Effector CD4-positive, alpha-beta T cell (primary cell): ENCODE data around the gene ZNRD2.
"Not testable (repeated sequence)": the region's sequence is repeated elsewhere in the genome, so short reads cannot be mapped to it uniquely, and the experiment has no call there.

Experiments
- DNase-seq: peaks from one replicate; pipeline ENCODE4 v3.0.0-alpha.2; 2020
- total RNA-seq: gene quantifications from one replicate; lab custom pipeline; 2026; lab: John Stamatoyannopoulos, UW

ZNRD2 gene
- total RNA-seq = 16.1 reads per million, percentile 42 among the genes with 10 or more reads in this experiment

DNA sequence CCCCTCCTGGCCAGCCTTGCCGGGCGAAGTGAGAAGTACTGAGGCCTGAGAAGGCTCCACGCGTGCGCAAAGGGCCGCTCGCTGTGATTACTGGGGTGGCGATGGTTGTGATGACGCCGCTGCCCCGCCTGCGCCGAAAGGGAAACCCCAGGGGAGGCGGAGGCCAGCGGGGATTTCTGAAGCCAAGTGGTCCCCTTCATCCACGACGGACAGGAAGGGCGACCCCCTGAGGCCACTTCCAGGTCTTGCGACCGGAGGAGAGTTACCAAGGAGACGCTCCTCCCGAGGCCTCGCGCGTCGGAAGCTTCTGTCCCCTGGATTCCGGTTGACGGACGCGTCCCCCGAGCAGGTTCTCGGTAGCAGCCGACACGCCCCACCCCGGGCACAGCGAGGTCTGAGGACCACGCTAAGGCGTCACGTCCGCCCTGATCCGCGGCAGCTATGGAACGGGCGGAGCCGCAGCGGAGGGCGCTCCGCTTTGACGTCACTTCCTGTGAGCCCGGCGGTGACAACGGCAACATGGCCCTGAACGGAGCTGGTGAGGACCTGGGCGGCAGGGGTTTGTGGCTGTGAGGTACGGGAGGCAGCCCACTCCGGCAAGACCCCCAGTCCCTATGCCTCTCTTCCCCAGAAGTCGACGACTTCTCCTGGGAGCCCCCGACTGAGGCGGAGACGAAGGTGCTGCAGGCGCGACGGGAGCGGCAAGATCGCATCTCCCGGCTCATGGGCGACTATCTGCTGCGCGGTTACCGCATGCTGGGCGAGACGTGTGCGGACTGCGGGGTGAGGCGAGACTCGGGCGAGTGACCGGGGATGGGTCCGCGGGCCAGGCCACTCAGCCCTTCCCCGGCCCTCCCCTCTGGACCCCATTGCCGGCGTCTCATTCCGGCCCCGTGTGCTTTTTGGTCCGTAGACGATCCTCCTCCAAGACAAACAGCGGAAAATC lies at the start of gene ZNRD2:
TSS of gene ZNRD2 (plus strand) at position 505 of the 946 bp plus-strand sequence. CDS start at position 520, 15 bp downstream.
- peak; percentile 99 for DNase-seq

DNA sequence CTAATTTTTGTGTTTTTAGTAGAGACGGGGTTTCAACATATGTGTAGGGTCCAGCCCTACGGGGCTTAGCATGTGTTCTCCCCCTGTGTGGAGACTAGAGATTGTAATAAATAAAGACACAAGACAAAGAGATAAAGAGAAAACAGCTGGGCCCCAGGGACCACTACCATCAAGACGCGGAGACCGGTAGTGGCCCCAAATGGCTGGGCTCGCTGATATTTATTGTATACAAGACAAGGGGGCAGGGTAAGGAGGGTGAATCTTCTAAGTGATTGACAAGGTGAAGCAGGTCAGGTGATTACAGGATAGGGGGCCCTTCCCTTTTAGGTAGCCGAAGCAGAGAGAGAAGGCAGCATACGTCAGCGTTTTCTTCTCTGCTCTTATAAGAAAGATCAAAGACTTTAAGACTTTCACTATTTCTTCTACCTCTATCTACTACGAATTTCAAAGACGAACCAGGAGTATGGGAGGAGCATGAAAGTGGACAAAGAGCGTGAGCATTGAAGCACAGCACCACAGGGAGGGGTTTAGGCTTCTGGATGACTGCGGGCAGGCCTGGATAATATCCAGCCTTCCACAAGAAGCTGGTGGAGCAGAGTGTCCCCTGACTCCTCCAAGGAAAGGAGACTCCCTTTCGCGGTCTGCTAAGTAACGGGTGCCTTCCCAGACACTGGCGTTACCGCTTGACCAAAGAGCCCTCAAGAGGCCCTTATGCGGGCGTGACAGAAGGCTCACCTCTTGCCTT lies 48.3 kb upstream of the ZNRD2 start:
- DNase-seq = not testable (repeated sequence)

DNA sequence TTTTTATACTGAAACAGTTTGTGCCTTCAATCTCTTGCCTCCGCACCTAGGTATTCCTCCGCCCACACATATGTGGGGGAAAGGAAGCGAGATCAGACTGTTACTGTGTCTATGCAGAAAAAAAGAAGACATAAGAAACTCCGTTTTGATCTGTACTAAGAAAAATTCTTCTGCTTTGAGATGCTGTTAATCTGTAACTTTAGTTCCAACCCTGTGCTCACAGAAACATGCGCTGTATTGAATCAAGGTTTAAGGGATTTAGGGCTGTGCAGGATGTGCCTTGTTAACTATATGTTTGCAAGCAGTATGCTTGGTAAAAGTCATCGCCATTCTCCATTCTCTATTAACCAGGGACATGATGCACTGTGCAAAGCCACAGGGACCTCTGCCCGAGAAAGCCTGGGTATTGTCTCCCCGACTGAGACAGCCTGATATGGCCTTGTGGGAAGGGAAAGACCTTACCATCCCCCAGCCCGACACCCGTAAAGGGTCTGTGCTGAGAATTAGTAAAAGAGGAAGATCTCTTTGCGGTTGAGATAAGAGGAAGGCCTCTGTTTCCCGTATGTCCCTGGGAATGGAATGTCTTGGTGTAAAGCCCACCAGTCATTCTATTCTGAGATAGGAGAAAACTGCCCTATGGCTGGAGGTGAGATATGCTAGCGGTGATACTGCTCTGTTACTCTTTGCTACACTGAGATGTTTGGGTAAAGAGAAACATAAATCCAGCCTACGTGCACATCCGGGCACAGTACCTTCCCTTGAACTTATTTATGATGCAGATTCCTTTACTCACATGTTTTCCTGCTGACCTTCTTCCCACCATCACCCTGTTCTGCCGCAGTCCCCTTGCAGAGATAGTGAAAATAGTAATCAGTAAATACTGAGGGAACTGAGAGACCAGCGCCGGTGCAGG lies 47.3 kb upstream of the ZNRD2 start:
- not testable (repeated sequence) for DNase-seq

DNA sequence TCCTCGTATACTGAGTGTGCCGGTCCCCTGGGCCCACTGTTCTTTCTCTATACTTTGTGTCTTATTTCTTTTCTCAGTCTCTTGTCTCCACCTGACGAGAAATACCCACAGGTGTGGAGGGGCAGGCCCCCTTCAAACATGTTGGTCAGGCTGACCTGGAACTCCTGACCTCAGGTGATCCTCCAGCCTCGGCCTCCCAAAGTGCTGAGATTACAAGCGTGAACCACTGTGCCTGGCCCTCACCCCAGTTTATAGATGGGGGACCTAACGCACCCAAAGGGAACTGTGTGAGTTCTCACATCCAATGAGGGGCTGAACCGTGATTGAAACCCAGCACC lies 46.7 kb upstream of the ZNRD2 start:
- DNase-seq = not testable (repeated sequence)

- DNase-seq = no peak
Observed at GRCh38 chr11:65524014-65524740, 46.1 kb upstream of the ZNRD2 start.

DNA sequence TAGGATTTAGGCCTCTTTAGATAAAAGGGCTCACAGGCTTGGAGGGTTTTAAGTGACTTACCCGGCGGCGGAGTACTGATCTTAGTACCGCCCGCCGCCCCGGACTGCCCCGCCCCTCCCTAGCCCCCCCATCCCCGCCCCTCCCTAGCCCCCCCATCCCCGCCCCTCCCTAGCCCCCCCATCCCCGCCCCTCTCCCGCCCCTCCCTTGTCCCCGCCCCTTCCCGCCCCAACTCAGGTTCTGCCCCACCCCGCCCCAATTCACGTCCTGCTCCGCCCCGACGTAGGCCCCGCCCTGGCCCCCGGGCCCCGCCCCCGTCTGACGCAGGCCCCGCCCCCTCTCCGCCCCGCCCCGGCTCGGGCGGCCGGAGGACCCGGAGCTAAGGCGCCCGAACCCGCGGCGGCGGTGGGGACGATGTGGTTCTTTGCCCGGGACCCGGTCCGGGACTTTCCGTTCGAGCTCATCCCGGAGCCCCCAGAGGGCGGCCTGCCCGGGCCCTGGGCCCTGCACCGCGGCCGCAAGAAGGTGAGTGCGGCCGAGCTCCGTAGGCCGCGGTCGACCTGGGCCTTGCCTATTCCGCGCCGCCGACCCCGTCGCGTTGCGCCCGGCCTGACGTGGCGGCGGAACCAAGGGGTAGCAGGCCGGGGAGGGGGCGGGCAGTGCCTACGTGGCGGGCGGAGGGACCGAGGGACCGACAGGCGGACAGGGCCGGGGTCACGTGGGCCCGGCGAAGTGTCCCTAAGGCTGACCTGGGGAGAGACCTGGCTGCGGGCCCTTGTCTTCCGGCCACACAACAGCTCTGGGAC lies 45.3 kb upstream of the ZNRD2 start, which contains the start of gene SCYL1:
TSS of gene SCYL1 (plus strand) at position 343 of the 805 bp plus-strand sequence. CDS start at position 414, 71 bp downstream.
- DNase-seq = peak; percentile 77

DNA sequence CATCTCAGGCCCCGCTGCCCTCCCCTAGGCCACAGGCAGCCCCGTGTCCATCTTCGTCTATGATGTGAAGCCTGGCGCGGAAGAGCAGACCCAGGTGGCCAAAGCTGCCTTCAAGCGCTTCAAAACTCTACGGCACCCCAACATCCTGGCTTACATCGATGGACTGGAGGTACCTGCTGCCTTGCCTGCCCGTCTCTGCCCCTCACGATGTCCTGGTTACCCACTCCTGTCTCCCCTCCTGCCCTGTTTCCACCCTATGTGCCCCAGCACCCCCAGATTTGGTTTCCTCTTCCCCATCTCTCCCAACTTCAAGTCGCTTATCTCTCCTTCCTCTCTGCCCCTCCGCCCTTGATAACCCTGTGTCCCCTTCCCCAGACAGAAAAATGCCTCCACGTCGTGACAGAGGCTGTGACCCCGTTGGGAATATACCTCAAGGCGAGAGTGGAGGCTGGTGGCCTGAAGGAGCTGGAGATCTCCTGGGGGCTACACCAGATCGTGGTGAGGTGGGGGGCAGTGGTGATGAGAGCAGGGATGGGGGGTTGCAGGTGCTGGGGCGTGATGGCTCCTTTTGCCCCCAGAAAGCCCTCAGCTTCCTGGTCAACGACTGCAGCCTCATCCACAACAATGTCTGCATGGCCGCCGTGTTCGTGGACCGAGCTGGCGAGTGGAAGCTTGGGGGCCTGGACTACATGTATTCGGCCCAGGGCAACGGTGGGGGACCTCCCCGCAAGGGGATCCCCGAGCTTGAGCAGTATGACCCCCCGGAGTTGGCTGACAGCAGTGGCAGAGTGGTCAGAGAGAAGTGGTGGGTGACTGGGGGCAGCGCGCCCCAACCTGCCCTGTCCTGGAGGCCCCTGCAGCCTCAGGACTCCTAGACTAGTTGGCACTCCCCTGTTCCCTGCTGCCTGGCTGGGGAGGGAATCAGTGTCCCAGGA lies 44.5 kb upstream of the ZNRD2 start:
- DNase-seq = no peak

DNA sequence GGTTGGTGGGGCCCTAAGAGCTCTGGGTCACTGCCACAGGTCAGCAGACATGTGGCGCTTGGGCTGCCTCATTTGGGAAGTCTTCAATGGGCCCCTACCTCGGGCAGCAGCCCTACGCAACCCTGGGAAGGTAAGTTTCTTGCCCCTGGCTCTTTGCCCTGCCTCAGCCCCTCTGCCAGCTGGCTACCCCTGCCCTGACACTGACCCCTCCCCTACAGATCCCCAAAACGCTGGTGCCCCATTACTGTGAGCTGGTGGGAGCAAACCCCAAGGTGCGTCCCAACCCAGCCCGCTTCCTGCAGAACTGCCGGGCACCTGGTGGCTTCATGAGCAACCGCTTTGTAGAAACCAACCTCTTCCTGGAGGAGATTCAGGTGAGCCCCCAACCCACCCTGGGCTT lies 43.5 kb upstream of the ZNRD2 start:
- no peak for DNase-seq

DNA sequence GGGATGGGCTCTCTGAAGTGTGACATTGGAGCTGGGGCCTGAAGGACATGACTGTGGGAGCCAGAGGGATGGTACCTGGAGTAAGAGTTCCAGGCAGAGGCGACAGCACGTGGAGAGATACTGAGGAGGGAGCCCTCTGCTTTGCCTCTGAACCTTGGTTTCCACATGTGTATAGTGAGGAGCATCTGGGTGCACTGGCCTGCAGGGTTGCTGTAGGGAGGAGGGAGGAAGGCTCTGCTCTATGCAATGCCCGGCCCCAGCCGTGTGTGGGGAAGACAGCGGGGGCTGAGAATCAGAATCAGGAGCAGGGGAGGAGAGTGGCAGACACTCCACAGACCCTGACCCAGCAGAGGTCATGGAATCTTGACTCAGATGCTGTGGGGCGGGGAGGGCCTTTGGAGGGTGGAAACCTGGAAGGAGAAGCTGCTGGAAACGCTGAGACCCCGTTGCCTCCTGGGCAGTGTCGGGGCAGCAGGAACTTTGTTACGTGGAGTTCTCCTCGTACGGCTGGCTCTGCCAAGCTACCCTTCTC lies 41.4 kb upstream of the ZNRD2 start:
- no peak for DNase-seq

DNA sequence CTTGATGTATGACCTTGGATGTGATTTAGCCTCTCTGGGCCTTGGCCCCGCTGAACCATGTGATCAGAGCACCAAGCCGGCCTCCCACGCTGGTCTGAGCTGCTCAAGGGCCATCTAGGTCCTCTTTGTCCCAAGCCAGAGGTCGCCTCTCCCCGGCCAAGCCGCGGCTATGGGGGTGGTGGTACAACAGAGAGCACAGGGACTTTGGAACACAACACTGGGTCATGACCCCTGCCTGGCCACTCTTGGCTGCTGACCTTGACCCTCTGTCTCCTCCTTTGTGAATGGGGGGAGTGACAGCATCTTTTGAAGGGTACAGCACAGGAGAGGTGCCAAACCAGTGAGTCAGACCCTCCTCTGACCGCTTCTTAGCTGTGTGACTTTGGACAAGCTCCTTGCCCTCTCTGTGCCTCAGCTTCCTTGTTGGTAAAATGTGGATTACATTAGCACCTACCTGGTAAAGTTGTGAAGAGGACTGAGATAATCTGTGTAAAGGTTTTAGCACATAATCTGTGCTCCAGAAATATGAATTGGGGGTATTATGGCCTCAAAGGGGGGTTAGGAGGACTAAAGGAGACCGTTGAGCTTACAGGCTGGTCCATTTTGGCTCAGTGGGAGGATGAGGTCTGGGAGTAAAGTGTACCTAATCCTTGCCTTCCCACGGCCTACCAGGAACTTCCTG lies 40.7 kb upstream of the ZNRD2 start:
- DNase-seq = no peak

DNA sequence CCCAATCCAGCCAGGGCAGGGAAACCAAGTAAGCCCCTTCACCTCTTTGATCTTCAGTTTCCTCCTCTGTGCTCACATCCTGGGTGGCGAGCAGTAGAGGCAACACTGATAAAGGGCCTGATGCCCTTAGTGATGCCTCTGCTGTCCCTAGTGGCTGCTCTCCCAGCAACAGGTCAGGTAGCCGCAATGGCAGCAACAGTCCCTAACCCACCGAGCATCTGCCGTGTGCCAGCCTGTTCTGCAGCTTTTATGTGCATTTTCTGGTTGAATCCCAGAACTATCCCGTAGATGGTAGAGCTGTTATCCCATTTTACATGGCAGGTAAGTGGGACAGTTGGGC lies 40.1 kb upstream of the ZNRD2 start:
- DNase-seq = no peak

DNA sequence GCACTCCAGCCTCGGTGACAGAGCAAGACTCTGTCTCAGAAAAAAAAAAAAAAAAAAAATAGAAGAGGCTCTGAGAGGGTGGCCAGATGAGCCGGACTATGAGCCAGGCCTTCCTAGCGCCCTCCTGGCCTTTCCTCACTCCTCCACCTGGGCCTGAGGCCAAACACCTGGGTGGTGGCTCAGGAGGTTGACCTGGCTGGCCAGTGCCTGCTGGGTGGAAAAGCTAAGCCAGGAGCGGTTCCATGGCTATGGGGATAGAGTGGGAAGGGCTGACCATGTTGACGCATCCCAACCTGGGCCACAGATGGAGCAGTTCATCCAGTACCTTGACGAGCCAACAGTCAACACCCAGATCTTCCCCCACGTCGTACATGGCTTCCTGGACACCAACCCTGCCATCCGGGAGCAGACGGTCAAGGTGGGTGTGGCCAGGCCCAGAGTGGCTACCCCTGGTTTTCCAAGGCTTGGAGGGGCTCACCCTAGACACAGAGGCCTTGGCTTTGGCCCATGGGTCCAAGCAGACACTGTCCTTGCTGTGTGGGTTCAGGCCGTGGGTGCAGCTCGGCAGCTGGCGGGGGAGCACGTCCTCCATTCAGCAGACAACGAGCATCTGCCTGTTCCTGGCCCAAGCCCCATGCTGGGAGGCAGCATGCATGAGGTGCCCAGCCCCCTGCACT lies 37.8 kb upstream of the ZNRD2 start:
- no peak for DNase-seq

- no peak for DNase-seq
Observed at GRCh38 chr11:65535102-65535501, 35.2 kb upstream of the ZNRD2 start.

GRCh38 chr11:65536412-65537295 lies 33.6 kb upstream of the ZNRD2 start:
- DNase-seq = no peak

GRCh38 chr11:65537296-65537597 lies 33.0 kb upstream of the ZNRD2 start:
- no peak for DNase-seq

DNA sequence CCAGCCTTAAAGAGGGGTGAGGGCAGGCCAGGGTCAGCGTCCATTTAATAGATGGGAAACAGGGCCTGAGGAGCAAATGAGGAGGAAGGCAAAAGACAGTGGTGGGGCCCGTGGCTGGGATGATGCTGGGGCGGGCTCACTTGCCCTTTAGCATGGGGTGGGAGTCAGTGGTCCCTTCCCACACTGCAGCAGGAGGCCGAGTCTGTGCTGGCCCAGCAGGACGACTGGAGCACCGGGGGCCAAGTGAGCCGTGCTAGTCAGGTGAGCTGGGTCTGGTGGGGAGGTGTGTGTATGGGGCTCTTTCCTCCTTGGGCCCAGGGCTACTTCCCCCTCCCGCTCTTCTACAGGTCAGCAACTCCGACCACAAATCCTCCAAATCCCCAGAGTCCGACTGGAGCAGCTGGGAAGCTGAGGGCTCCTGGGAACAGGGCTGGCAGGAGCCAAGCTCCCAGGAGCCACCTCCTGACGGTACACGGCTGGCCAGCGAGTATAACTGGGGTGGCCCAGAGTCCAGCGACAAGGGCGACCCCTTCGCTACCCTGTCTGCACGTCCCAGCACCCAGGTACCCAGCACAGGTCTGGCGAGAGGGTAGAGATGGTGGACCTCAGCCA lies 32.6 kb upstream of the ZNRD2 start:
- no peak for DNase-seq
